NCI-H2196 treated with DMSO at 0.1 percent for 48 hours (cell line): ENCODE measurements around the gene ARID5B.

Experiments
- DNase-seq: peaks from one replicate; lab custom pipeline; 2025; ENCODE audit not compliant: unreplicated experiment; lab: John Stamatoyannopoulos, UW

The ARID5B gene

GRCh38 chr10:62092301-62093030 lies 191.0 kb downstream of the ARID5B start:
- no peak for DNase-seq

DNA sequence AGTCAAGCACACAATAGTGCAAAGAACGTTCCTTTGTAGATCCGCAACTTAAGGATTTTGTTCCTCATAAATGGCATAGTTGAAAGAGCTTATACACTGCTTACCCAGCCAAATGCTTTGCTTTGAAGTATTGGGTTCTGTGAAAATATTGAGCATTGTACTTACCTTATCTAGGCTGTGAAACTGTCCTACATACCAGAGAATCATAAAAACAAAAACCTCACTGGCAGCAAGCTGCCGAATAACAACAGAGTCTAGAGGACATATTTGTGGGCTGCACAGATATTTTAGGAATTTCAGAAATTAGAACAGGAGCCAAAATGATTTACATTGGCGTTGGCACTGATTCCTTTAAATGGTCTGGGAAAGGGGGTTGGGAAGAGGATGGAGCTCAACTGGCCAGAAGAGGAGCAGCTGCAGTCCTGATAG lies 192.4 kb downstream of the ARID5B start:
- no peak for DNase-seq

GRCh38 chr10:62095181-62096122 lies 194.0 kb downstream of the ARID5B start:
- DNase-seq = no peak

DNA sequence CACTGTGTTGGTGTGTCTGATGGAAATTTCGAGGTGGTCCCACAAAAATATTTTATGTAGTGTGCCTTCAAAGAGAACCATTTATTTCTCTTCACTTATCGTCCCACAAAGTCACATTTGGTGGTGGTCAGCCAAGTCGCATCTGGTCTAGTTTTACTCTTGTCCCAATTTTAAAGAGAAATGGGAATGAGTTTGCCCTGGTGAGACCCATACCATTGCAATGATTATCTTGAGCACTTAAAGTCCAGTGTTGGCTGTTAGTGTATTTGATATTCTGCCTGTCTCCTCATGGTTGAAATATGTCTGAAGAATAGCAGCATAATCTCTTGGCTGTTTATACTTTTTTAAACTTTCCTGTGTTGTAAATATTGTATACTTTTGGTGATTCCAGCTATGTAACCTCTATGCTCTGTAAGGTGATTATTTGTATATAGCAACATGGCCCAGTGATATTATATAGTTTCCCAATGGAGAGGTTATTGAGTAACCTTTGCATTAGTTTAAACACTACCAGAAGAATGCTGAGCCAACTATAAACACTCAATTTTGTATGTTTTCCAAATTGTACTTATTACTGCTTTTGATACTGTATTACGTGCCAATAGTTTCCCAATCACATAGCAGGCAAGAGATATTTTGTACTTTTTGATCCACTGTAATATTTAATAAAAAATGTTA lies 194.9 kb downstream of the ARID5B start:
- no peak for DNase-seq

DNA sequence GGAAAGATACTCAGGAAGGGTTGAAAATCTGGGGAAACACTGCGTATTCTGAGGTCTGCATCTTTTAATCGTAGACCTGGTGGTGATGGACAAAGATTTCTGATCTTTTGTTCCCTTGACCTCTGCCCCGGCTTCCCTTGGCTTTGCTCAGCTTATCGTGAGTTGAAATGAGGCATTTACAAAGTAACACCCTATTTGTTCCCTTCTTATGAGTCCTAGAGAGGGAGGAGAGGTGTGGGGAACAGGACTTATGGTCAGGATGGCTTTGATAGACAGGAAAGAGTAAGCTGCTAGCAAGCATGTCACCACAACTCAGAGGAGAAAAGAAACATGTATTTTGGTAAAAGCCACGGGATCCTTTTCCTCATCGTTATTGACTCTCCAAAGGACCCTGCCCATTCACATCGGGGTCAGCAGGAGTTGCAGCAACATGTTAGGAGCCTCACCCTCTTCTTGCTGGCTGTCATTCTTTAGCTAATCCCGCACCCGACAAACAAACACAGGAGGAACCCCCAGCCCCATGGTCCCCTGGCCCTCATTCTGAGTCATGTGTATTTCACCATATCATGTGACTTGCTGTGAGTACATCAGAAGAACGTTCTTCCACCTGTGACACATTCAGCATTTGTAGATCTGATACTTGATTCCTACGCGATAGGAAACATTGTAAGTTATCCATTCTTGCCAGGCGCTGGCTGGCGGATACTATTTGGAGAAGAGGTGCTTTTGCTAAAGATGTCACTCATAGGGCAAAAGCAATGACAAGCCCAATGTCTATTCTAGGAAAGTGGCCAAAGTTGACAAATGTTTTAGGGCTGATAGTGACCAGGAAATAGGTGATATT lies 197.0 kb downstream of the ARID5B start:
- DNase-seq = no peak

DNA sequence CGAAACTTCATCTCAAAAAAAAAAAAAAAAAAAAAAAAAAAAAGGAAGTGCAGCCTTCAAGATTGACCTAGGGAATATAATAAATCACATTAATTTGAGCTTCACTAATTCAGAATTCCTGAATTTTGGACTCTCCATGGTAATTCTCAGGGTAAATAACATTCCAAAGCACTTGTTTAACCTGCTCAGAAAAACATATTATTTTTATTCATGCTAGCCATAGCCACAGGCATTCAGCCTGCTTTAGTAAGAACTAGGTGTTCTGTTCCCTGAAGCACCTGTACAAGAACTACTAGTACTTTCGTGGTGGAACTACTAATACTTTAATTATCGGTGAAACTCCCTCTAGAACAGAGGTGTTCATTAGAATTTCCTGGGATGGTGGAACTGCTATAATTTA lies 197.8 kb downstream of the ARID5B start:
- DNase-seq = no peak

DNA sequence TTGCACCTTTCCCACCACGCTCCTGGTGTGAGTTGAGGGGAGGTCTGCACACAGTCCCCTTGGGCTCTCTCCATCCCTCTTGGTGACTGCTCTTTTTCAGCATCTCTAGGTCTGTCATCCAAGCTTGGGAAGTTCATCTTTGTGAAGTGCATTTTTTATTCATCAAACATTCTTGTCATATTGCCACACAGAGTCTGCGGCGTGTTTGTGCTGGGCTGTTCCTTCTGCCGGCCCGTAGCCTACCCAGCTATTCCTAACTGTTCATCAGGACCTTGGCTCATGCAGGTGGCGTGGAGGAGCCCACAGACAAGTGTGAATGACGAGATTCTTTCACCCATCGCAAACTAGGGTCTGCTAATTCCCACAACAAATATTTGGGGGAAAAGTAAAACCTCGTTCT lies 202.4 kb downstream of the ARID5B start:
- DNase-seq = no peak

GRCh38 chr10:62106929-62107519 lies 205.5 kb downstream of the ARID5B start:
- DNase-seq = no peak

DNA sequence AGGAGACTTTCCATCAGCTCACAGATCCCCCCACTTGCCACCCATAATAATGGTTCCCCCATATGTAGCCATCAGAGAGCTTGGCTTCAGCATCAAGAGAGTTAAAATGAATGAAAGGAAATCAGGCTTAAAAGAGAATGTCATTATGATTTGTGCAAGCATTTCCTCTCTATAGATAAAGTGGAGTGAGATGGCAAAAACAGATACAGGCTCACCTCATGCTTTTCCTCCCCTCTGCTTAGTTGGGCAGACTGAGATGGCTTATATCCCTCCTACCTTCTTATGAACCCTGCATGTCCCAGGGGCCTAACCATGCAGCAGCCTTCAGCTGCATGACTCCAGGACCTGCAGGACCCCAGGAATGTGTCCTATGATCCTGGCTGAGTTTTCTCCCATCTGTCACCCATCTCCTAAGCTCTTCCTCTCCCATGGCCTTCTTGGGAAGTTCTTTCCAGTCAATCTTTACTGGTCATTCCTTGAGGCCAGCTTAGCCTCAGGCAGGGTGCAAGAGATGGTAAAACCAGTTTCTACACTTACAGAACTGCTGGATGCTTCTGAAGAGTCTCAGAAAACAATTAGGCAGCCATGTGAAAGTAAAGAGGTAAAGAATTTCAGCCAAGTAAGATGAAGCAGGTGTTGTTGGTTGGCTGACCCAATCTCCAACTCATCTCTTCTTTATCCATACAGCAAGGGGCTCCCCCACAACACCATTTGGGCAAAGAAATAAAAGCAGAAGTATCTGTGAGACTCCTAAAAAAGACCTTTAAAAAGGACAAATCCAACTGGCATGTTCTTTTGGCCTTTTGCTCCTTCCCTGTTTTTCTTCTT lies 207.5 kb downstream of the ARID5B start:
- DNase-seq = no peak

- DNase-seq = no peak
Measured at GRCh38 chr10:62109587-62110293, 208.2 kb downstream of the ARID5B start.

GRCh38 chr10:62112300-62112699 lies 210.8 kb downstream of the ARID5B start:
- no peak for DNase-seq

GRCh38 chr10:62112963-62113362 lies 211.5 kb downstream of the ARID5B start:
- DNase-seq = no peak

DNA sequence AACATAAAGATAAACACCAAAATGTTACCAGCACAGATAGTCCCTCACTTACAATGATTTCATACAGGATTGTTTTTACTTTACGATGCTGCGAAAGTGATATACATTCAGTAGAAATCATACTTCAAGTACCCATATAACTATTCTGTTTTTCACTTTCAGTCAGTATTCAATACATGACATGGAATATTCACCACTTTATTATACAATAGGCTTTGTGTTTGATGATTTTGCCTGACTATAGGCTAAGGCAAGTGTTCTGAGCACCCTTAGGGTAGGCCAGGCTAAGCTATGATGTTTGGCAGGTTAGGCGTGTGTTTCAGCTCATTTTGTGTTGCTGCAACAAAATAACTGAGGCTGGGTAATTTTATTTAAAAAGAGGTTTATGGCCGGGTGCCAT lies 212.2 kb downstream of the ARID5B start:
- DNase-seq = no peak

- no peak for DNase-seq
Measured at GRCh38 chr10:62115321-62115720, 213.8 kb downstream of the ARID5B start.

DNA sequence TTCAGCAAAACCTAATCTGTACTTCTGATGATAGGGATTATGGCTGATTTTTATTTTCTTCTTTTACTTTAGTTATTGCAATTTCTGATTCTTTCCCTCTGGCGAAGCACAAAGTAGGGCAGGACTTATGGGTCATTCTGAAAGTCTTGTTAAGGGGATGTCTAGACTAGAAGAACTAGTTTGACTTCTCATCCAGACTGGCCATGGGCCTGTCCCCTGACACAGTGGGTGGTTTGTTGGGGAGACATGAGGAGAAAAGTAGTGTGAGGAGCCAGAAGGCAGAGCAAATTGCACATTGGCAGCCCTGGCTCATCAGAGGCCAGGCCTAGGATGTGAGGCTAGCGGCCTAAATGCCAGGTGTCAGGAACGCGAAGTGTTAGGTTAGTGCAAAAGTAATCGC lies 214.3 kb downstream of the ARID5B start:
- no peak for DNase-seq

DNA sequence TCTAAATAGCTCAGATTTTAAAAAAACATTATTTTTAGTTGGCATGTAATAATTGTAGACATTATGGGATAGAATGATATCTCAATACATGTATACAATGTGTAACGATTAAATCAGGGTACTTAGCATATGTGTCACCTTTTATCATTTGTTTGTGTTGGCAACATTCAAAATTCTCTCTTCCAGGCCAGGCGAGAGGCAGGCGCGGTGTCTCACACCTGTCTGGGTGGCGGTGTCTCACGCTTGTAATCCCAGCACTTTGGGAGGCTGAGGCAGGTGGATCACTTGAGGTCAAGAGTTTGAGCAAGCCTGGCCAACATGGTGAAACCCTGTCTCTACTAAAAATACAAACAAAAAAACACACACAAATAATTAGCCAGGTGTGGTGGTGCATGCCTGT lies 215.4 kb downstream of the ARID5B start:
- no peak for DNase-seq

- DNase-seq = no peak
Measured at GRCh38 chr10:62121187-62121530, 219.7 kb downstream of the ARID5B start.

DNA sequence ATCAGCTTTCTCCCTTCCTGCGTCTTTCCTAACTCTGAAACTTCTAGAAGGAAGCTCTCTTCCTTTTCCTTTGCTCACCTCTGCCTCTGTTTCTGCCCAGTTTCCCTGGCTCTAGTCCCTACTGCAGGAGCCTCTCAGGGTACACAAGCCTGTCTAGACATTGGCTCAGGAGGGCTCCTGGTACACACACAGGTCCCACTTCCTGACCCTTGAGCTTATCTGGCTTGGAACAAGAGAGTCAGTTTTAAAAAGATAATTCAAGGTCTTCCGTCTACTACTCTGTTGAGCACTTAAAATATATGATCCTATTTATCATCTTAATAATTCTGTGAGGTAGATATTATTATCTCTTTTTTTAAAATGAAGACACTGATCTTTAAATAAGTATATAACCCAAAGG lies 226.5 kb downstream of the ARID5B start:
- DNase-seq = no peak

DNA sequence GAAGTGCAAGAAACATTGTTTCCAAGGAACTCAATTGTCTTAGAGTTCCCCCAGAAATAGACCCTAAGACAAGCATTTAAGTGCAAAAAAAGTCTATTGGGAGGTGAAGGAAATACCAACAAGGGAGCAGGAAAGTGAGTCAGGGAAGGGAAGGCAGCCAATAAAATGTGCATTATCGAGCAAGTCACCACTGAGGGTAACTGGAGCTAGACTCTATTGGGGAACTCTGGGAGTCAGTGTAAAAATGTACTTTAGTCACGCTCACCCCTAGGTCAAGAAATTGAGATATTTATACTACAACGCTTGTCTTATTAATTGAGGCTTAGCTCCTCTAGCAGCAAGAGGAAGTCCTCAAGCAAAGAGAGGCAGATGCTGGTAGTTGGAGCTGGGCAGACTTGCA lies 229.4 kb downstream of the ARID5B start:
- no peak for DNase-seq
